ENCODE measurements around the gene CDK5RAP1.

The CDK5RAP1 gene

DNA sequence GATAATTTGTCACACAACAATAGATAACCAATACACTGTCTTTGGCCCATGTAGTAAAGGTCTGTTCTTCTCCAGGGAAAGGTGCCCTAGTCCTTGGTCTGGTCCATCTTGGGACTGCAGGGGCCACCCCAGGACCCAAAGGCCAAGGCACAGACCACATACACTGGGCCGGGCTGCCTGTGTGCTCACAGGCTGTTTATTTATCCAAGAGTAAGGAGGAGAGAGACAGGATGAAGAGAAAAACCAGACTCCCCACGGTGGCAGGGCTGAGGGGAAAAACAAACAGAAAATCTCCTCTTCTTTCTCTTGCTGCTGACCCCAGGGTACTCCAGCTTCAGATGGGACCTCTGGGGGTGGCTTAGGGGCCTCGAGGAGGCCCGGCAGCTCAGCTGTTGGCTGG, 6.5 kb upstream of the CDK5RAP1 start:
- H3K4me3 ChIP-seq (ENCODE audit: low read length): no peak overlapping the region
- no peak for DNase-seq (ENCODE audit: low read depth)
- TF ChIP-seq CTCF (conservative IDR thresholded peaks at IDR 0.05; ENCODE audit: low read length): no peak

DNA sequence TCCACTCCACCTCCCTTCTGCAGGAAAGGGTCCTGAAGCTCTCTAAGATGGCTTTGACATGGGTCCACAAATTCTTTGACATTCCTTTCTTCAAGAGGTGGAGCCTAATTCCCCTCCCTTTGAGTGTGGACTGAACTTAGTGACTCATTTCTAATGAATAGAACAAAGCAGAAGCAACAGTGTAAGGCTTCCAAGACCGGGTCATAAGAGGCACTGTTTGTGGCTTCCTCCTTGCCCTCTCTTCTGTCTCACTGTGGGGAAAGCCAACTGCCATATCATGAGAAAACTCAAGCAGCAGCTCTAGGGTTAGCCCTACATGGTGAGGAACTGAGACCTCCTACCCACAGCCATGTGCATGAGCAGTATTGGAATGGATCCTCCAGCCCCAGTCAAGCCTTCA, 5.9 kb upstream of the CDK5RAP1 start:
- no peak for TF ChIP-seq CTCF (conservative IDR thresholded peaks at IDR 0.05; ENCODE audit: low read length)
- DNase-seq (ENCODE audit: low read depth): no peak

DNA sequence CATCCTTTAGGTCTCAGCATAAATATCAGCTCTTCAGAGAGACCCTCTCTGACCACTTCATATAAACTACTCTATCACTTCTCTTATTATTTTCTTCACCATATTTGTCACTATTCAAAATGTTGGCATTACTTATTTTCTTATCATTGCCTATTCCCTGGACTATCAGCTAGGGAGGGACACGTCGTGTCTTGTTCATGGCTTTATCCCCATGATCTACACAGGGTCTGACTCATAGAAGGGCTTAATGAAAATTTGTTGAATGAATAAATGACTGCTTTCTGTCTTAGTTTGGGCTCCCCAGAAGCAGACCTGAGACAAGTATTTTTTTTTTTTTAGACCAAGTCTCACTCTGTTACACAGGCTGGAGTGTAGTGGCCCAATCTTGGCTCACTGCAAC, 3.0 kb upstream of the CDK5RAP1 start:
- H3K4me3 ChIP-seq (ENCODE audit: low read length): no peak overlapping the region
- DNase-seq (ENCODE audit: low read depth): no peak
- TF ChIP-seq CTCF (conservative IDR thresholded peaks at IDR 0.05; ENCODE audit: low read length): no peak

More for the DNA sequence above, 5.9 kb upstream of the CDK5RAP1 start:
- no peak overlapping the region for H3K4me3 ChIP-seq (ENCODE audit: low read length)

DNA sequence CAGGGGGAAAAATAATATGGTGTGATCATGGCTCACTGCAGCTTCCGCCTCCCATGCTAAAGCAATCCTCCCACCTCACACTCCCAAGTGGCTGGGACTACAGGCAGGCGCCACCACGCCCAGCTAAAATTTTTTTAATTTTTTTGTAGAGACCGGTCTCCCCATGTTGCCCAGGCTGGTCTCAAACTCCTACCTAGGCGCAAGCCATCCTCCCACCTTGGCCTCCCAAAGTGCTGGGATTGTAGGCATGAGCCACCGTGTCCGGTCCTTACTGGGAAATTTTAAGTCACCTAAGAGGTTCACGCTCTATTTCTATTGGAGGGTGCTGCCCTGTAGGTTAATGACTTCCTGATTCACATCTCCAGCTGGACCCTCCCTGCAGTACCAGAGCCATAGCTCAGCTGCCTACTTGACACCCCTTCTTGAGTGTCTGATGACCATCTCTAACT, 626 bp upstream of the CDK5RAP1 start:
- TF ChIP-seq CTCF (conservative IDR thresholded peaks at IDR 0.05; ENCODE audit: low read length): no peak
- DNase-seq (ENCODE audit: low read depth): peak; percentile 18

GRCh38 chr20:33400812-33401183, 521 bp downstream of the CDK5RAP1 start:
- no peak; the same call in 1 of the 2 replicates for TF ChIP-seq CTCF (conservative IDR thresholded peaks at IDR 0.05; ENCODE audit: low read length)
- peak; percentile 0 for DNase-seq (ENCODE audit: low read depth)

More for the DNA sequence above, 626 bp upstream of the CDK5RAP1 start:
- peak overlapping the region; percentile 99 for H3K4me3 ChIP-seq (ENCODE audit: low read length)

DNA sequence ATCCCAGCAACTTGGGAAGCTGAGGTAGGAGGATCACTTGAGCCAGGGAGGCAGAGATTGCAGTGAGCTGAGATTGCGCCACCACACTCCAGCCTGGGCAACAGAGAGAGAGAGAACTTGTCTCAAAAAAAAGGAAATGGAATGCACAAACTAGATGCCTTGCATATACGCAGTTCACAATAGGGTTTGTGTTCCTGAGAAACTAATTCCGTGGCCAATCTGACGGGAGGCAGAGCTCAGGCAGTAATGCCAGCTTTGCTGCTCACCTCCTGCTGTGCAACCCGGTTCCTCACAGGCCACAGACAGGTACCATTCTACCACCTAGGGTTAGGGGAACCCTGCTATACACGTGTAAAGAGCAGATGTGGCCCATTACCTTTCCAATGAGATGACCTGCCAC, 1.4 kb downstream of the CDK5RAP1 start:
- peak overlapping the region; percentile 99 for H3K4me3 ChIP-seq (ENCODE audit: low read length)
- TF ChIP-seq CTCF (conservative IDR thresholded peaks at IDR 0.05; ENCODE audit: low read length): no peak
- DNase-seq (ENCODE audit: low read depth): peak; percentile 47

More at GRCh38 chr20:33400812-33401183, 521 bp downstream of the CDK5RAP1 start:
- peak overlapping the region; percentile 99 for H3K4me3 ChIP-seq (ENCODE audit: low read length)

DNA sequence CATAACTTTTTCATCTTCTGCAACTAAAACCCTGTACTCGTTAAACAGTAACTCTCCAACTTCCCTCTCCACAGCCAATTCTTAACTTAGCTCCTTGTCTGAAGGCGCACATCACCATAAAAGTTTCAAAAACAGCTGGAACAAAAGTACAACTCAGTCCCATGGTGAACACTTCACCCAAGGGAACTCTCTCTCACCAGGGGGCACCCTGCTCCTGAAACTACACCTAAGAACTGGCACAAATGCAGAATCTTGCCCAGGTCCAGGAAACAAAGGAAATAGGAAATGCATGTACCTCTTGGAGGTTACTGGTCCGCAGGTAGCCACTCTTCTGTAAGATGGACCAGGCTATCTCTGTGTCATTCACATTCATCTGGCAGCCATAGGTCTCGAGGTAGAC, 6.6 kb downstream of the CDK5RAP1 start:
- no peak for DNase-seq (ENCODE audit: low read depth)
- TF ChIP-seq CTCF (conservative IDR thresholded peaks at IDR 0.05; ENCODE audit: low read length): no peak
- H3K4me3 ChIP-seq (ENCODE audit: low read length): no peak overlapping the region
